ENCODE measurements around the gene C1orf198. TPM values are rescaled to one million over a fixed set of nuclear protein-coding genes. Genes with fewer than 3 reads are reported as not detected.

Gene C1orf198
- total and polyA plus RNA-seq, 12 donors, result 15.2 to 59.4 (median 24.6) TPM

DNA sequence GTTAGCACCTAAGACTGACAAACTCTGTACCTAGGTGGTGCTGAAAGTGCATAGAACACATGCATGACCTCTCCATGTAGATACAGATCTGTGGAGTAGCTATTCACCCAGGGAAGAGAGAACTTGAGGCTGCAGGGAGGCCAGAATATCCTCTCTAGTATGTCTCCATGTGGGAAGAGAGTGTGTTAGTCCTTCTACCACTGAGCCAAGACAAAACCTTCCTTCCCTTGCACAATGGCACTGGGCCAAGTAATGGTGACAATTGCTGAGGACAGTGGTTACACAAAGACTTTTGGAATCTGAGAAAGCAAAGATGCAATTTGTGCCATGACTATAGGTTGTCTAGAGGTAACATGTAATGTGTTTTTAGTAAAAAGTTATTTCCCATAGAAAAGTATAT lies 52.3 kb downstream of the C1orf198 start:
- DNase-seq, result peak in 1 of 7 donors; percentile 28
- TF ChIP-seq, protein P1, sequence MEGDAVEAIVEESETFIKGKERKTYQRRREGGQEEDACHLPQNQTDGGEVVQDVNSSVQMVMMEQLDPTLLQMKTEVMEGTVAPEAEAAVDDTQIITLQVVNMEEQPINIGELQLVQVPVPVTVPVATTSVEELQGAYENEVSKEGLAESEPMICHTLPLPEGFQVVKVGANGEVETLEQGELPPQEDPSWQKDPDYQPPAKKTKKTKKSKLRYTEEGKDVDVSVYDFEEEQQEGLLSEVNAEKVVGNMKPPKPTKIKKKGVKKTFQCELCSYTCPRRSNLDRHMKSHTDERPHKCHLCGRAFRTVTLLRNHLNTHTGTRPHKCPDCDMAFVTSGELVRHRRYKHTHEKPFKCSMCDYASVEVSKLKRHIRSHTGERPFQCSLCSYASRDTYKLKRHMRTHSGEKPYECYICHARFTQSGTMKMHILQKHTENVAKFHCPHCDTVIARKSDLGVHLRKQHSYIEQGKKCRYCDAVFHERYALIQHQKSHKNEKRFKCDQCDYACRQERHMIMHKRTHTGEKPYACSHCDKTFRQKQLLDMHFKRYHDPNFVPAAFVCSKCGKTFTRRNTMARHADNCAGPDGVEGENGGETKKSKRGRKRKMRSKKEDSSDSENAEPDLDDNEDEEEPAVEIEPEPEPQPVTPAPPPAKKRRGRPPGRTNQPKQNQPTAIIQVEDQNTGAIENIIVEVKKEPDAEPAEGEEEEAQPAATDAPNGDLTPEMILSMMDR (IDR thresholded peaks at IDR 0.05), result no peak
- H3K27me3 ChIP-seq, result no peaks in the 10 kb centered on the region
- H3K4me3 ChIP-seq, result no peak overlapping the region
- intact Hi-C loops (cut with DNase I), result no loop called here
- H3K27ac ChIP-seq, result no peak overlapping the region
- H3K36me3 ChIP-seq (replicated peaks in 1 of 2), result no peaks in the 10 kb centered on the region
- no peaks in the 10 kb centered on the region for H3K4me1 ChIP-seq (replicated peaks in 1 of 2)
- peaks cover 0 to 10% (median 0%) of the 10 kb centered on the region in 3 donors for H3K9me3 ChIP-seq (replicated peaks in 1 of 3)

DNA sequence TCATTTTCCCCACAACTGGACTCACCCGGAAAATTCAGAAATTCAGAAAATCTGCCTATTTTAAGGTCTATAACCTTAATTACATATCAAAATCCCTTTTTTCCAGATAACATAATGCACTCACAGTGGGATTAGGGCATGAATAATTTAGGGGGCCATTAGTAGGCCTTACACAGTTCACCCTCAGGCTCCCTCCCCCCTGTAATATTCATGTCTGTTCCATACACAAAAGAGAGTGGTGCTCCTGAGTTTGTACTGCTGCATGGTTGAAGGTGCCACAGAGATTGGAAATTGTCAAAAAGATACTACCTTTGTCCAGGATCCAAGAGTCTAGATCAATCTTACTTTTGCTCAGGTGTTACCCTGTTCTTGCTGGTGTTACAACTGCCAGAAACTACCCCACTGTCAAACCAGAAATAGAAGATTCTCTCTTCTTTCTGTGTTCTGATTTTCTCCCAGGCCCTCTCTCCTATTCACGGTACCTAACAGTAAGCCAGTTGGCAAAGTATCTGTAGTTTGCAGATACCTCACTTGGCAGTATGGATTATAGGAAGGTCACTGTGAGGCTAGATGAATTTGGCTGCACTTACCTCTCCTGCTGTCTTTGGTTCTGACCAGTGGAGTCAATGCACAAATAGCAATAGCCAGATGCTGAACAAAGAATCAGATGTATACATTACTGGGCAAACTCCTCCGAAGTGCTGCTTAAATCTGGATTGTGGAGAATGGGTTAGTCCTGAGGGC lies 53.2 kb downstream of the C1orf198 start:
- H3K27me3 ChIP-seq, result no peaks in the 10 kb centered on the region
- peaks cover 0 to 10% (median 0%) of the 10 kb centered on the region in 3 donors for H3K9me3 ChIP-seq (replicated peaks in 1 of 3)
- intact Hi-C loops (cut with DNase I), result no loop called here
- H3K27ac ChIP-seq, result no peak overlapping the region
- H3K36me3 ChIP-seq (replicated peaks in 1 of 2), result no peaks in the 10 kb centered on the region
- DNase-seq, result no peak
- no peaks in the 10 kb centered on the region for H3K4me1 ChIP-seq (replicated peaks in 1 of 2)
- TF ChIP-seq, protein P1 (IDR thresholded peaks at IDR 0.05), result no peak
- no peak for TF ChIP-seq POLR2A (IDR thresholded peaks at IDR 0.05)
- 60 to 65% (median 61%) methylated on average over 3 of the region's 3 CpGs for WGBS, 4 donors
- H3K4me3 ChIP-seq, result no peak overlapping the region

DNA sequence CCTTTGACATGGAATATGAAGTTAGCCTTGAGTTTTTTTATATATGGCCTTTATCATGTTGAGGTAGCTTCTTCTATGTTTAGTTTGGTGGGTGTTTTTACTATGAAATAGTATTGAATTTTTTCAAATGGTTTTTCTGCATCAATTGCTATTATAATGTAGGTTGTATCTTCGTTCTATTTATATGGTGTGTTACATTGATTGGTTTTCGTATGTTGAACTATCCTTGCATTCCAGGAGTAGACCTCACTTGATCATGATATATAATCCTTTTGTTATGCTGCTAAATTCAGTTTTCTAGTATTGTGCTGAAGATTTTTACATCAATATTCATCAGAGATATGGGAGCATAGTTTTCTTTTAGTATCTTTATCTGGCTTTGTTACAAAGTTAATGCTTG lies 55.8 kb downstream of the C1orf198 start:
- Histone ChIP-seq H3K4me1 (replicated peaks in 1 of 2) (no peaks in the 10 kb centered on the region), H3K4me3 (no peak overlapping the region), H3K9me3 (replicated peaks in 1 of 3) (peaks cover 0 to 10% (median 0%) of the 10 kb centered on the region in 3 donors), H3K27me3 (no peaks in the 10 kb centered on the region), H3K36me3 (replicated peaks in 1 of 2) (no peaks in the 10 kb centered on the region), H3K27ac (no peak overlapping the region)
- intact Hi-C loops (cut with DNase I), result no loop called here
- TF ChIP-seq POLR2A (IDR thresholded peaks at IDR 0.05), result no peak
- TF ChIP-seq, protein P1 (IDR thresholded peaks at IDR 0.05), result no peak
- WGBS, 4 donors, result 85 to 91% (median 86%) methylated on average over 2 of the region's 2 CpGs
- no peak for DNase-seq

DNA sequence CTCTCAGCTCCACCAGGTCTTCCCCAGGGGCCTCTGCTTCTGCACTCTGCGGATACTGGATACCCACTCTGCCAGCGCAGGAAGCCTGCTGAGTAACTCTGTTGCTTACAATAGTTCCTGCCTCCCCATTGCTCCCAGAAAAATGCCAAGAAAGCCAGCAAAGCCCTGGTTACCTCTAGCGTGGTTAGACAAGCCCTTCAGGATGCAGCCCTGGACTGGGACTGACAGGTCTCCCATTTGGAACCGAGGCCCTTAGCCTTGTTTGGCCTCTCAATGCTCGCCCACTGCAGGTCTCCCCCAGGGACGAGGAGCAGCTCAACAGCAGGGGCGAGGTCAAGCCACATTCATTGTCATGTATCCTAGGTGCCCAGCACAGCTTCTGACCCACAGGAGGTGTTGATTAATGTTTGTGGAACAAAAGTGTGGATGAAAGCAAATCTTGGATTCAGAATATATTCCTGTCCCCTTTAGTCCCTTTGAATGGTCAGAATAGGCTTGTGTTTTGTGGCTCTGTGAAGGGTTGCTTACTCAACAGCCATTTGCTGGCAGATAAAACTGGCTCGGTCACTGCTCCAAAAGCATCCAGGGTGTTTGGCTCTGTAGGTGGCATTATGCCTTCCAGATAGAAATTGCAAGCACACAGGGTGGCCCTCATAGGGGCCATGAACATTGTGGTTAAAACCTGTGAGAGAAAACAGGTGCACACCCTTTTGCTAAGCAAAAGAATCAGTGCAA lies 58.9 kb downstream of the C1orf198 start:
- Histone ChIP-seq H3K9me3 (replicated peaks in 1 of 3) (peaks cover 0 to 10% (median 0%) of the 10 kb centered on the region in 3 donors), H3K27me3 (no peaks in the 10 kb centered on the region), H3K4me1 (replicated peaks in 1 of 2) (no peaks in the 10 kb centered on the region), H3K36me3 (replicated peaks in 1 of 2) (no peaks in the 10 kb centered on the region), H3K4me3 (no peak overlapping the region), H3K27ac (no peak overlapping the region)
- TF ChIP-seq POLR2A (IDR thresholded peaks at IDR 0.05), result no peak
- TF ChIP-seq, protein P1 (IDR thresholded peaks at IDR 0.05), result no peak
- intact Hi-C loops (cut with DNase I), result no loop called here
- 80 to 90% (median 85%) methylated on average over 6 to 8 of the region's 8 CpGs for WGBS, 4 donors
- DNase-seq, result peak in 1 of 7 donors; percentile 24
